NOMO-1 (cell line): Measurements from ENCODE around the gene ADRA2B.
"Not testable (repeated sequence)": the region's sequence is repeated elsewhere in the genome, so short reads cannot be mapped to it uniquely, and the experiment has no call there.

Source experiments
- DNase-seq, 2 experiments: peaks; one replicate each; lab custom pipeline; 2025; ENCODE audit not compliant: unreplicated experiment in 2 of 2; lab: John Stamatoyannopoulos, UW

The ADRA2B gene

DNA sequence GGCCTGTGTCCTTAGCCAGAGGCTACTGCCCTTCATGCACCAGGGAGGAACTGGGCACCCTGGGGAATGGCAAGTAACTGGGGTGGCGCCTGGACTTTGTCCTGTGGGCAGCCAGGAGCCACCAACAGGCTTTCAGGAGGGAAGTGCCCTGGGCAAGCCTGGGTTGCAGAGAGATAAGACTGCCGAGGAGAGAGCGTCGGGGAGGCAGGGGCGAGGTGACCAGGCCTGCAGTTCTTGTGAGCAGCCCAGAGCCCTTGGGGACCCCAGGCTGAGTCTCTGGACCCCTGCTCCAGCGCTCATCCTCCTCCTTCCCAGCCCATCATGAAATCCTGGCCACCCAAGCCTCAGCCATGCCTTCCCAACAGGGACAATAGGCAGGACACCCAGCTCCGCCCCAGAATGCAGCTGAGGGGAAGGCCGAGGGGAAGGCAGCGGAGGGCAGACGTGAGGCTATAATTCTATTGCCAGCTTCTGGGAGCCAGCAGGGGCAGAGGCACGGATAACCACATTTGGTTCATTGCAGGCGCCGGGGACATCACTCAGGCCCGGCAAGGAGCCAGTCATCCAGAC is 25.1 kb downstream of the ADRA2B start:
- DNase-seq: no peak

DNA sequence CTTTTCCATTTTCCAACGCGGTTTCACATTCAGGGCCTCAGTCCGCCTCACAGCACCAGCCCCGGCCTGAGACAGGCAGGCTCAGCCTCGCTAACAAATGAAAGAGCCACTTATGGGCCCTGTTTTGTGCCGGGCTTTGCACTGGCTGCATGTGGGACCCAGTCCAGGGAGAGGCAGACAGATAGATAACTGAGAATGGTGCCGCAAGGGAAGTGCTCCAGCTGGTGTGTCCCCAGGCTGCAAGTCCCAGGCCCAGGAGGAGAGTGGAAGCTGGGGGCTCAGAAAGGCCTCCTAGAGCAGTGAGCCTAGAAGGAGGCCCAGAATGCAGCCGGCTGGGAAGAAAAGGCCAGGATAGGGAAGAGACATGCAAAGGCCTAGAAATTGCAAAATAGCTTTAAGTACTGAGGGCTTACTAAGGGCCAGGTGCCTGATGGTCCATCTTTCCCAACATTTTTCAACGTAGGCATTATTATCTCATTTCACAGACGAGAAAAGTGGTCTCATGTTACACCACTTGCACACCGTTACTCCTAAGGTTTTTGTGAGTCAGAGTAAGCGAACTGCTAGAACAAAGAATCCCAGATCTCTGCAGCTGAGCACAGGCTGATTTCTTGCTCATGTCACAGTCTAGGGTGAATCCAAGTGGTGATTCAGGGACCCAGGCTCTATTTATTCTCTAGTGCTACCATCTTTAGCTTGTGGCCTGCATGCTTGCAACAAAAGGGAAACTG is 26.0 kb downstream of the ADRA2B start:
- DNase-seq: no peak

DNA sequence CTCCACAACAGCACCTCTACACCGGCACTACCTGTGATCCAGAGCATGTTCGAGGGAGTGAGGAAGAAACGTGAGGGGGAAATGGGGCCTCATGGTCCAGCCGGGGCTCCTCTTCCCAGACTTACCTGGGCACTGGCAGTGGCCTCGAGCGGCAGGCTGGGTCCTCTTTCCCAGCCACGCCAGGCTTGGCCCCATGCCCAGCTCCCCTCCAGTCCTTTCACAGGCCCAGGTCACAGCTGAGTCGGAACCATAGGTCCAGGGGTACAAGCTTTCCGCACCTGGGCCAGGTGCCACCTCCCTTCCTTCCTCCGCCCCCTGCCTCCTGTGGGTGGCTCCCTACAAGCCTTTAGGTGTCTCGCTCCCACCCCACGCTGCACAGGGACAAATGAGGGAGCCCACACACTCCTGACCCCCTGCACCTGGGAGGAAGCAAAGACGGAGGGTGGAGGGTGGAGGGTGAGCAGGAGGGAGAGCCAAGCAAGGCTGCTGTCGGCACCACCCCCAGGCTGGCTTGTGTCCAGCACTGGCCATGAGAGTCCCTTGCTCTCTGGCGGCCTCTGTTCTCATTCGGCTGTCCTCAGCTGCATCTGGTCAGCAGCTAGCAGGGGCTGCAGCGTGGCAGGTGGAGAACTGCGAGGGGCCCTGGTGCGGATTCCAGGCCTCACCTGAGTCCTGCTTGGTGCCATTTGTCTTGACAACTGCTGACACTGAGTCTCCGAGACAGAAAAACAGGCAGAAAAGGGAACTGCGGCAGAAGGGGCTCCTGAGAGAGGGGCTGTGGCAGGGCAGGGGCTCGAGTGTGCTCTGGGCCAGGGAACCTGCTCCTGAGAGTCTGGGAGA is 26.8 kb downstream of the ADRA2B start:
- no peak for DNase-seq

DNA sequence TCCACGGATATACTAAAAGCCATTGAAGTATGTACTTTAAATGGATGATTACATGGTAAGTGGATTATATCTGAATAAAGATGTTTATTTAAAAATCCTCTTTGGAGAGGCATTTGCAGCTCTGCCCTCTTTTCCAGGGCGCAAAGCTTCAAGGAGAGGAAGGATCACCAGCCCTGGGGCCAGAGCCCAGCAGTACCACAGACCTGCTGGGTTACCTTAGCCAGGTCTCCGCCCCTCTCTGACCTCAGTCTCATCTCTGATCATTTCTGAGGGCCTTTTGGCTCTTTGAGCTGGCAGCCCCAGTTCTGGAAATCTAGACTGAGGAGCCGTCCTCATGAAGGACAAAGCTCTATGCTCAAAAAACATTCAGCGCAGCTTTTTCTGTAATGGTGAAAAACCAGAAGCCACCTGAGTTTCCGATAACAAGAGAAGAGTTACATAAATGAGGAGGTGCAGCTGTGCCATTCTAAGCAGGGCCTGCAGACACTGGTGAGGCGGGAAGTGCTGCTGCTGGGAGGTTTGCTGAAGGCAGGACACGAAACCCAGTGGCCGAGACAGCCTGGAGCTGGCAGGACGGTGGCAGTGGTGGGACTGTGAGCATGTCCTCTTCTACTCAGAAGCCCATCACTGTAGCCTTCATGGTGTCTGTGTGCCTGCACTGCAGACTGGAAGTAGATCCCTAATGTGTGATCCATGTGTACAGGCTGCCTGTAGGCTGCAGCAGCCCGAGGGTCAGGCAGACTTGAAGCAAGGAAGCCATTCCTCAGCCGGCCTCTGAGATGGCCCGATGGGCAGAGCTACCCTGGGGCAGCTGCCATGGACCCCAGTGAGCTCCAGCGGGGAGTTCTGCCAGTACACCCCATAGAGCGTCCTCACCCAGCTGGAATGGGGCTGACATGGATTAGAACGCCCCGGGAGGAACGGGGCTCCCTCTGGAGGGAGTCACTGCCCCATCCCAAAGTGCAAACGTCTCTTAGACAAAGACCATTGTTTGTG is 27.7 kb downstream of the ADRA2B start:
- DNase-seq: no peak

DNA sequence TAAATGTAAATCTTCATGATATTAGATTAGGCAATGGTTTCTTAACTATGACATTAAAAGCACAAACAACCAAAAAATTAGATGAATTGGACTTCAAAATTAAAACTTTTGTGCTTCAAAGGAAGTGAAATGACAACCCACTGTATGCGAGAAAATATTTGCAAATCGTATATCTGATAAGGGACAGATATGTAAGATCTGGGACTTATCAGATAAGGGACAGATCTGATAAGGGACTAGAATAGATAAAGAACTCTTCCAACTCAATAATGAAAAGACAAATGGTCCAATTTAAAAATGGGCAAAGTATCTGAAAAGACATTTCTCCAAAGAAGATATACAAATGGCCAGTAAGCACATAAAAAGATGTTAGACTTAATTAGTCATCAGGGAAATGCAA is 29.2 kb downstream of the ADRA2B start:
- DNase-seq: no peak

DNA sequence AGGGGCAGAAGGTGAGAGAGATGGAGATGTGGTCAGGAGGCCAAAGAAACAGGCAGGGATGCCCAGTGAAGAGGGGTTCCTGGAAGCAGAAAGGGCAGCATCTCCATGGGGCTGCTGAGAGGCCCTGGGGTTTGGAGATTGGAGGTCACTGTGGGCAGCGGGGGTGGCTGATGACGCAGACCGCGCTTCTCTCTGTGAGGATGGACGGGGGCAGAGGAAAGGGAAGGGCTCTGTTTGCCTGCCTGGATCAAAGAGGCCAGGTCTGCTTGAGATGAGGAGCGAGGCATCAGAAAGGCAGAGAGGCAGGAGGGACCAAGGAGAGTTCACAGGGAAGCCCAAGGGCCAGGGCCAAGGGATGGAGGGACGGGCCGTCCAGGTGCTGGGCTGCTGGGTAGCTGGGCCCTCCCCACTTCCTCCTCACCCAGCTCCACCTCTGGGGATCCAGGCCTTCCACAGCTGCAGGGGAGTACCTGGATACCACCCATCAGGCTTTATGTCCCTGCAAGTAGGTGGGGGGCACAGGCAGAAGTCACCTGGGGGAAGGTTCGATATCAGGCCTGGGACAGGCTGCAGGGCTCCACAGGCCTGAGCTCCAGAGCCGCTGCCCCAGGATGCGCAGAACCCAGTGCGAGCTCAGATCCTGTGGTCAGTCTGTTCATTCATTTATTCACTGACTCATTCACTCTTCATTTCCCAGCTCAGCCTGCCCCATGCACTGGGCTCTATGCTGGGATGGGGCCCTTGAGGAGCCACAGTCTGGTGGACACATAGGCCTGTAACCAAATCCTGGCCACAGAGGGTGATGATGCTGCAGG is 30.6 kb downstream of the ADRA2B start:
- DNase-seq: no peak

DNA sequence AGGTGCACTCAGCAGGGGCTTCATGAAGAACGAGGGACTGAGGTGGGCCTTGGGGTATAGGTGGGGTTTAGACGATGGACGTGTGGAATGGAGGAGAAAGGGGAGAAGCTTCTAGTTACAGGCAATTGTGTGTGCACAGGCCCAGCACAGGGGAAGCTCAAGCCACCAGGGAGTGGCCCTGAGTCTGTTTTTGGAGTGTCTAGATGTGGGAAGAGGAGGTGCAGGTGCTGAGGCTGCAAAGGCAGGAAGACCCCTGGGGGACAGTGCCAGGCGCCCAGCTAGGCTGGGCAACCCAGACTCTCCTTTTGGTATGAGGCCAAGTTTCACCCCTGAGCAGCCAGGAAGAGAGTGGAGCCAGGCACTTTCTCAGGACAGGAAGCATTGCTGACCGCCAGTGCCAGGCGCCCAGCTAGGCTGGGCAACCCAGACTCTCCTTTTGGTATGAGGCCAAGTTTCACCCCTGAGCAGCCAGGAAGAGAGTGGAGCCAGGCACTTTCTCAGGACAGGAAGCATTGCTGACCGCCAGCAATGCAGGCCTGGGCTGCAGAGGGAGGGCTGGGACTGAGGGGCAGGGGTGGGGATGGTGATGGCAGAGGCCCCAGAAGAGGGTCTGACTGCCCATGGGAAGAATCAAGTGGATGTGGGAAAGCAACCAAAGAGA is 31.4 kb downstream of the ADRA2B start:
- not testable (repeated sequence) for DNase-seq

DNA sequence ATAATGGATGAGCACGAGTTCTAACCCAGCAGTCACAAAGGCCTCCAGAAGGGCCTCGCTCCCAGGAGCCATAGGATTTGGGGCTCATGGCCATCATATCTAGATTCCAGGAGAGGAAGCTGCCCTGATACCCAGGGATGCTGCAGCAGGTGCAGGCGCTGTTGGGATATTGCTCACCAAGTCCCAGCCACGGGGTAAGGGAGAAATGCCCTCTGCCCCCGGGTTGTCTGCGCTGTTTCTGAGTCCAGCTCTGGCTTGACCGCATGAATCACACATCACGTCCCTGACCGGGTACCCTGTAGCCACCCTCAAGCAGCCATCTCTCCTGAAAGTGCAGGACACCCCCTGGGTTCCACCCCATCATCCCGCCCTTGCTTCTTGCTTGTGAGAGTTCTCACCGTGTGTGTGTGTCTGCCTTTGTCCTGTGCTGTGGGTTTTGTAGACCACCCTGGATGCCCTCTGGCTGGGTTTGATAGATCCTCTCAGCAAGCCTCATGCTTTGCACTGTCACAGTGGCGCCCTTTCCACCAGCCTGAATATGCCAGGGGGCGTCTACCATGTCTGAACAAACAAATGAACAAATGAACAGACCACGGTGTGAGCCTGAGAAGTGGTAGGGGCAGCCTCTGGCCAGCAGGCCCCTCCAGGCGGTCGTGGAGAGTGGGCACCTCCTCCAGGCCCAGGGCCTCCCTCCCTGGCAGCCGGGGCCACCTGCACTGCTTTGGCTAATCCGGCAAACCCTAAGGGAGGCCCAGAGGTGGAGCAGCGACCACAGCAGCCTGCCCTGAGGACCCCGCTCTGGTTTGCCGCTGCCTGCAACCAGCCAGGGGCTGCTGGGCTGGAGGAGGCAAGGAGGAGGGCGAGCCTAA is 32.1 kb downstream of the ADRA2B start:
- no peak for DNase-seq

DNA sequence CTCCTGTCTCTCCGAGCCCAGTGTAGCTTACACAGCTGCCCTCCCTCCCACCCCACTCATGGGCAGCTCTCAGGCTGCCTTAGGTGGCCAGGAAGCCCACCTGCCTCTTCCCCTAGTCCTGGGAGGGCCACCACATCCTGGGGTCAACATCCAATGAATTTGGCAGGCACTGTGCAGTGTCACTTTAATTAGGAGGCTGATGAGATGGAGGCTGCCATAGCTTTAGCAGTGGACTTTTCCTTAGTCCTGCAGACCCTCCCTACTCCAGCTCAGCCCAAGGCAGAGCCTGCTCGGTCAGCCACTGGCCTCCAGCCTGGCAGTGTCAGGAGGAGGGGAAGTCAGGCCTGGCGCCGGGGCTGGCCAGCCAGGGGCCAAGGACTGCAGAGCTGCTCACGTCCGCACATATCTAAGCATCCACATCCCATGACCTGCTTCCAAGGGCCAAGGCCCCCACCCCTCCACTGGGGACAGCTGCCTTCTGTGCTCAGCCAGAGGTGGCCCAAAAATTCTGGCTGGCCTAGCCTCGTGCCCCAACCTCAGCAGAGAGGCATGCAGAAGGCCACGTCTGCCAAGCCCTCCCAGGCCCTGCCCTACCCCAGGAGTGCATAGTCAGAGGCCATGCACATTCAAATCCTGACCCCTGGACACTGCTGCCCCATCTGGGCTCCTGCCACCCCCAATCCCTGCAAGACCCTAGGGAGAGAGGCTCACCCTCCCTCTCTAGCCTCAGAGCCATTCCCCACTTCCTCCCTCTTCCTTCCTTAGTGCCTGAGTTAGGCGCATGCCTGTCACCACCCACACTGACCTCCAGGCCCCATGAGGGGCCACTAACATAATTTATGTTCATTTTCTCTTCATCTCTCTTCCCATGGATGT is 33.1 kb downstream of the ADRA2B start:
- no peak for DNase-seq

DNA sequence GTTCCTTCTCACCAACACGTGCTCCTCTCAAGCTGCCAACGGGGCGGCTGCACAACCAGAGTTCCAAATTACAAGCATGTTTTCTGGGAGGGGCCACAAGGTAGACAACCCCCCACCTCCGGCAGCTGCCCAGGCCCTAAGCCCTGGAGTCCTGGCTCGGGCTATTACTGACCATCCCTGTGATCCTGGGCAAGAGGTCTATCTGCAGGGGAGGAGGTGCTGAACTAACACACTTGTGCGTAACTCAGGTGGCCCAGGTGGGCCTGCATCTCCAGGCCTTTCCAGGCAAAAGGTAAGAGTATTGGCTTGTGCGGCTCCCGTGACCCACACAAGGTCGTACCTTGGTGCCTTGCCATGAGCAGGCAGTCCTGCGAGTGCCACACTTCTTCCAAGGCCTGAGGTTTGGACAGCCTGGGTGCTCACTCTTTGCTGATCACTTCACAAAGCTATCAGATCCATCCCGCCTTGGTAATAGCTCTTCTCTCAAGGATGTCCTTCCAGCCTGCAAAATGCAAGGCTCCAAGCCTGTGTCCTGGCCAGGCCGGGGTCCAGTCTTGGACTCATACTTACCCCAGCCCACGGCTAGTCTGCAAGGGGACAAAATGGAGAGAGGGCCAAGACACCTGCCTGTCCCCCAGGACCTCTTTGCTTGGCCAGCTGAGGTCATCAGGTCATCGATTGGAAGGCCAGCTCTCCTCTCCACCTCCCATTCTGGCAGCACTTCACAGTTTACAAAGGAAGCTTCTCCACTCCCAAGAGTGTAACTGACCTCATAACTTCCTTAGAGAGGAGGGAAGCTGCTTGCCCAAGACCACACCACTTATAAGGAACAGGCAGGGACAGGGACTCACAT is 33.9 kb downstream of the ADRA2B start:
- no peak for DNase-seq

DNA sequence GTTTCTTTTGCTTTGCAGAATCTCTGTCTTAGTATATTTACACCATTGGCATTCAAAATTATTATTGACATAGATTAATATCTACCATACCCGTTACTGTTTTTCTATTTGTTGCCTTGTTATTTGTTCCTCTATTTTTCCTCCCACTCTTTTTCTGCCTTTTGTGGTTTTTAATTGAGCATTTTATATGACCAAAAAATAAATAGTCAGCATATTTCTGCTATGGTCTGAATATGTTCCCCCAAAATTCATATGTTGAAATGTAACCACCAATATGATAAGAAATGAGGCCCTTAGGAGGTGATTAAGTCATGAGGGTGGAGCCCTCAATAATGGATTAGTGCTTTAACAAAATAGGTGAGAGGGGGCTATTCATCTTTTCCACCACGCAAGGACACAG is 35.3 kb downstream of the ADRA2B start:
- no peak for DNase-seq

DNA sequence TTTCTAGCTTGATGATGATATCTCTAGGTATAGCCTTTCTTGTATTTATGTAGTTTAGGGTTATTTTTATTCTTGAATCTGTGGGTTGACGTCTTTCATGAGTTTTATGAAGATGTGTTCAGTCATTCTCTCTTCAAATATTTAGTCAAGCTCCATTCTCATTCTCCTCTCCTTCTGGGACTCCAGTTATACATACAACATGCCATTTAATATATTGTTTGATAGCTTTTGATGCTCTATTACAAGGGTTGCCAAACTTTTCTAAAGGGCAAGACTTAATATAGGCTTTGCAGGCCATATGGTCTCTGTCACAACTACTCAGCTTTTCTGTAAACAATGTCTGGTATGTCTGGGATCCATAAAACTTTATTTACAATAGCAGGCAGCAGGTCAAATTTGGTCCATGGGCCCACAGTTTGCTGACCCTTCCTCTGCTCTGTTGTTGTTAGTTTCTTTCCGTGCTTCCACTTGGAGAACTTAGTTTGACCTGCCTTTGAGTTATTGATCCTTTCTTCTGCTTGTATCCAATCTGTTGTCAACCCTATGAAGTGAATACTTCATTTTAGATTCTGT is 41.1 kb downstream of the ADRA2B start:
- DNase-seq: no peak

DNA sequence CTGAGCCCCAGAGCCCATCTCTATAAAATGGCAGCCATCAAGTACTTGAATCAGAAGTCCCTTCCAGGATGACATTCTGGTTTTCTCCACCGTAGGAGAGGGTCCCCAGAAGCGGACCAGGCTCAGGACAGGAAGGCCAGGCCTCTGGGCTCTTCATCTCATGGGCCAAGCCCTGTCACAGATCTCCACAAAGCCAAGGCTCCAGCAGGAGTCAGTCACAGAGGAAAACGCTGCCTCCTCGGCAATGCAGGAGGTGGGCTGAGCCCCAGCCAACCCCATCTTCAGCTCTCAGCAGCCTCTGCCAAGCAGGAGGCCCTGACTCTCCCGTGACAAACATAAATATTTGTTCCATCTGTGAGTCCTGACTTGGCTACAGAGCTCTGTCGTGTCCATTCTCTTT is 42.2 kb downstream of the ADRA2B start:
- DNase-seq: no peak

DNA sequence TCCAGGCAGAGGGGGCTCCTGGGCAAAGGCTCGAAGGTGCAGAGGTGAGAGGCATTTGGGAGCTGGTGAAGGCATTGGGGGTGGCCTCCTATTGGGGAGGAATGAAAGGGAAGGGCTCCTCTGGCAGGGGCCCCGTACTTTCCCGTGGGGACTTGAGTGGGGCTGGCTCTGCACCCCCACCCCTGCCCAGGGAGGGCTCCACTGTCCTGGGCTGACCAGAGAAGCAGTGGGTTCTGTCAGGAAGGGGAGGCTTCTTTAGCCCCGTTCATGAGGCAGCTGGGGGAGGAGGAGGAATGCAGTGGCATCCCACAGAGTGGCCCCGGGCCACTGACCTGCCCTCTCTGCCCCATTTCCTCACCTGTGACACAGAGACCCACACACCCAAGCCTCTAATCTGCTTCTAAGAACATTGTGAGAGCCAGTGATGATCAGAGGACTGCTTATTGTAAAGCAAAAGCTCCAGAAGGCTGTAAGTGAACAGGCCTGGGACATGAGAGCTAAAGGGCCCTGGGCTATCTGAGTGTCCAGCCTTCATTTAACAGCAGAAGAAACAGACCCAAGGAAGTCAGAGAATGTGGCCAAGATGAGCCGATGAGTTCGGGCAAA is 43.1 kb downstream of the ADRA2B start:
- DNase-seq: no peak

DNA sequence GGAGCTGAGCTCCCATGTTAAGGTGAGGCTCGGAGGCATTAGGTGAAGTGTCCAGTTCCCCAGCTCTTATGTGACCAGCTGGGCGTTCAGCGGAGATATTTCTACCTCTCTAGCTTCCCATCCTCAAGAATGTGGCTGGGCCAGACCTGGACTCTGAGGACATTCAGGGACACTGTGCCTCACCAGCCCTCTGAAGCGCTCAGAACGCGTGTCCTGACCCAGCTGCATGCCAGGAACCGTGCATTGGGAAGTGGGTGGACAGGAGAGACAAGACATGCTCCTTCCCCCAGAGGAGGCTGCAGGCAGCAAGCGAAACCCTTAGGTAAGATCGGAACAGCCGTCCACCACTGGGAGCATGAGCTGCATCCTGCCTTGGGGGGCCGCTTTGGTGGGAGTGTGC is 43.6 kb downstream of the ADRA2B start:
- no peak for DNase-seq

DNA sequence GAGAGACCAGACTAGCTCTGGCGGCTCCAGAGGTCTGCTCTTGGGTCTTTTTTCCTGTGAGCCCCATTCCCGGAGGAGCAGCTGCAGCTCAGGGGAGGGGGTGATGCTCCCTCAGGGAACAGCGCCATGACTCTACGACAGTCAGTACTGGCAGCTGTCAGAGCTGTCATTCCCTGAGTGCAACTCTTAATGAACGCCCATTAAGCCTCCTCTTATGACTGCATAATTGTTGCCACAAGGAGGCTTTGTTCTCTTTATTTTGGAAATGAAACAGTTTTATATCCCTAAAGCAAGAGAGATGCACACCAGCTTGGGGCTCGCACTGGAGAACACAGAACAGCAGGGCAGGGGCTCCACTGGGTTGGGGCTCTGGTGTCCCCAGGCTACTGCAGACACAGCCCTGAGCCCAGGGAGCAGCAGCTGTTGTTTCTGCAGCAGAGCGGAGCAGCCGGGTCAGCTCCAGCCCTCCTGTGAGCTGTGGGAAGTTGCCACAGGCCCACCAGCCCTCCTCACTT is 44.3 kb downstream of the ADRA2B start:
- DNase-seq: not testable (repeated sequence)
